Neural cell (in vitro differentiated cells): ENCODE results near the gene NDNF.

Source experiments
- CTCF ChIP-seq: fragments of 450-650 bp; IDR thresholded peaks from 2 replicates; pipeline ENCODE4 v1.5.1; 2014; ENCODE audit warnings: antibody characterized with exemption, mild to moderate bottlenecking, moderate library complexity; ENCODE audit not compliant: poor library complexity, severe bottlenecking
- EZH2 ChIP-seq: fragments of 200-600, 300-800 bp; shearing (Covaris generic), sonication (generic); IDR thresholded peaks from 2 replicates; pipeline ENCODE4 v1.6.1; 2014; ENCODE audit warnings: antibody characterized with exemption, low read length, borderline replicate concordance, mild to moderate bottlenecking; ENCODE audit not compliant: insufficient read depth, poor library complexity, severe bottlenecking
- RAD21 ChIP-seq: fragments of 450-650 bp; conservative IDR thresholded peaks from 2 replicates; pipeline ENCODE4 v1.6.1; 2014; ENCODE audit warnings: antibody characterized with exemption, mild to moderate bottlenecking, moderate library complexity

GRCh38 chr4:121054373-121054772, 18.0 kb downstream of the NDNF start:
- no peak for TF ChIP-seq CTCF
- TF ChIP-seq RAD21, result no peak
- TF ChIP-seq EZH2, result no peak
